Measurements from ENCODE around the gene CD200R1. TPM values are rescaled to one million over a fixed set of nuclear protein-coding genes. Genes with fewer than 3 reads are reported as not detected.
A peak's percentile ranks its signal among the peaks of the same experiment; 100 is the strongest.

CD200R1 gene
- total and polyA plus RNA-seq, 2 of the 8 experiments (the other 6 are each of a cell fraction or from before 2014, with no cell fraction given), result 0.02 TPM; not detected in 1

DNA sequence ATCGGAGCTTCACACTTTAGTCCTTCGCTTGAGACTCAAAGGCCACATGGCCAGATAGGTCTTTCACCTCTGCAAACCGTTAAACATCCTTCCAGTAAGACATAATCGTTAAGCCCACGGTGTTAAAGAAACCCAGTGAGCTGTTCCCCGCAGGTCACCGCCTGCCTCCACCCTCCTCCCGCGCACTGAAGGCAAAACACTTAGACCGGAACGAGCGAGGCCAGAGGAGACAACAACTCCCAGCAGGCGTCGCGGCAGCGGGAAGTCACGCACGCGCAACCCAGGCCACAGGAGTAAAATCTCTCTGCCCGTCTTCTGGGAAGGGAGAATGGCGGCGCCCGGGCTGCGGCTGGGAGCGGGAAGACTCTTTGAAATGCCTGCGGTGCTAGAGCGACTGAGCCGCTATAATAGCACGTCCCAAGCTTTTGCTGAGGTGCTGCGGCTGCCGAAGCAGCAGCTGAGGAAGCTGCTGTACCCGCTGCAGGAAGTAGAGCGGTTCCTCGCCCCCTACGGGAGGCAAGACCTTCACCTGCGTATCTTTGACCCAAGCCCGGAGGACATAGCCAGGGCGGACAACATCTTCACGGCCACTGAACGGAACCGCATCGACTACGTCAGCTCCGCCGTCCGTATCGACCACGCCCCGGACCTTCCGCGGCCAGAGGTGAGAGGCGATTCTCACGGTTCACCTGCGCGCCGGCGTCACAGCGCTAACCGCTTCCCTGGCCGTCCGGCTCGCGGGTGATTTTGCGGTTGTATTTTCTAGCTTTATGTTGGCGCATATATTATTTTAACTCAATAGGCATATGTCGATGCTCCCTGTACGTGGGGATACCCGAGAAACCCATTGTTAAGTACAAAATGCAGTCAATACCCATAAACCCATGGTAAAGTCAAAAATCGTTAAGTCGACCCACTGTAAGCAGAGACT is 16.0 kb upstream of the CD200R1 start, which contains the start of gene GTPBP8 (continued):
- TF ChIP-seq CBX5 (IDR thresholded peaks at IDR 0.05; ENCODE audit: low read depth, low read length) (no peak), PHF8 (conservative IDR thresholded peaks at IDR 0.05; ENCODE audit: low read depth, low read length) (peak; percentile 100), TCF12 (IDR thresholded peaks at IDR 0.05; ENCODE audit: low read depth, low read length) (no peak), NANOG (IDR thresholded peaks at IDR 0.05; ENCODE audit: insufficient read depth, low read depth, low read length, poor library complexity, severe bottlenecking) (no peak), RAD21 (IDR thresholded peaks at IDR 0.05 in 1 of 2, conservative IDR thresholded peaks at IDR 0.05 in 1 of 2; ENCODE audit: low read depth in 2 of 2, low read length in 2 of 2) (no peak; a peak in 1 of 4 replicates), POLR2A (IDR thresholded peaks at IDR 0.05; ENCODE audit: control extremely low read depth in 1 of 2, low read depth in 2 of 2, low read length in 2 of 2) (peak; percentile 98), MAFK (IDR thresholded peaks at IDR 0.05; ENCODE audit: low read depth, low read length) (no peak), SIRT6 (IDR thresholded peaks at IDR 0.05; ENCODE audit: low read length) (no peak), CHD2 (IDR thresholded peaks at IDR 0.05; ENCODE audit: low read length) (peak; percentile 49; the same call in 1 of the 2 replicates), CREB1 (IDR thresholded peaks at IDR 0.05) (peak; percentile 86), JUND (IDR thresholded peaks at IDR 0.05; ENCODE audit: low read length) (peak; percentile 16; the same call in 1 of the 2 replicates), SRF (IDR thresholded peaks at IDR 0.05; ENCODE audit: low read depth, low read length) (no peak), BRCA1 (IDR thresholded peaks at IDR 0.05; ENCODE audit: low read depth, low read length) (no peak), CBX8 (IDR thresholded peaks at IDR 0.05; ENCODE audit: borderline replicate concordance, low read depth, low read length) (no peak), GTF2F1 (IDR thresholded peaks at IDR 0.05; ENCODE audit: borderline replicate concordance, low read depth, low read length) (peak; percentile 50), KDM4A (IDR thresholded peaks at IDR 0.05; ENCODE audit: low read depth, low read length, severe bottlenecking) (peak; percentile 56), CTBP2 (IDR thresholded peaks at IDR 0.05; ENCODE audit: borderline replicate concordance, insufficient read depth, insufficient read length, low read length) (no peak), KDM5A (IDR thresholded peaks at IDR 0.05; ENCODE audit: low read length) (no peak)
- TF ChIP-seq, protein P1, sequence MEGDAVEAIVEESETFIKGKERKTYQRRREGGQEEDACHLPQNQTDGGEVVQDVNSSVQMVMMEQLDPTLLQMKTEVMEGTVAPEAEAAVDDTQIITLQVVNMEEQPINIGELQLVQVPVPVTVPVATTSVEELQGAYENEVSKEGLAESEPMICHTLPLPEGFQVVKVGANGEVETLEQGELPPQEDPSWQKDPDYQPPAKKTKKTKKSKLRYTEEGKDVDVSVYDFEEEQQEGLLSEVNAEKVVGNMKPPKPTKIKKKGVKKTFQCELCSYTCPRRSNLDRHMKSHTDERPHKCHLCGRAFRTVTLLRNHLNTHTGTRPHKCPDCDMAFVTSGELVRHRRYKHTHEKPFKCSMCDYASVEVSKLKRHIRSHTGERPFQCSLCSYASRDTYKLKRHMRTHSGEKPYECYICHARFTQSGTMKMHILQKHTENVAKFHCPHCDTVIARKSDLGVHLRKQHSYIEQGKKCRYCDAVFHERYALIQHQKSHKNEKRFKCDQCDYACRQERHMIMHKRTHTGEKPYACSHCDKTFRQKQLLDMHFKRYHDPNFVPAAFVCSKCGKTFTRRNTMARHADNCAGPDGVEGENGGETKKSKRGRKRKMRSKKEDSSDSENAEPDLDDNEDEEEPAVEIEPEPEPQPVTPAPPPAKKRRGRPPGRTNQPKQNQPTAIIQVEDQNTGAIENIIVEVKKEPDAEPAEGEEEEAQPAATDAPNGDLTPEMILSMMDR (IDR thresholded peaks at IDR 0.05; ENCODE audit: control extremely low read depth in 1 of 3, insufficient read depth in 1 of 3, low read depth in 1 of 3, low read length in 3 of 3), result no peak
- TF ChIP-seq, protein P2, sequence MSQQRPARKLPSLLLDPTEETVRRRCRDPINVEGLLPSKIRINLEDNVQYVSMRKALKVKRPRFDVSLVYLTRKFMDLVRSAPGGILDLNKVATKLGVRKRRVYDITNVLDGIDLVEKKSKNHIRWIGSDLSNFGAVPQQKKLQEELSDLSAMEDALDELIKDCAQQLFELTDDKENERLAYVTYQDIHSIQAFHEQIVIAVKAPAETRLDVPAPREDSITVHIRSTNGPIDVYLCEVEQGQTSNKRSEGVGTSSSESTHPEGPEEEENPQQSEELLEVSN (IDR thresholded peaks at IDR 0.05), result peak; percentile 92
